ENCODE measurements around the gene URI1. TPM values are rescaled to one million over a fixed set of nuclear protein-coding genes. Genes with fewer than 3 reads are reported as not detected.

URI1 gene
- polyA plus RNA-seq, 5 donors: 86.5 to 109 (median 100) TPM

- no peak for DNase-seq
These were observed 111.5 kb downstream of the URI1 start for GRCh38 chr19:30053558-30053957.

DNA sequence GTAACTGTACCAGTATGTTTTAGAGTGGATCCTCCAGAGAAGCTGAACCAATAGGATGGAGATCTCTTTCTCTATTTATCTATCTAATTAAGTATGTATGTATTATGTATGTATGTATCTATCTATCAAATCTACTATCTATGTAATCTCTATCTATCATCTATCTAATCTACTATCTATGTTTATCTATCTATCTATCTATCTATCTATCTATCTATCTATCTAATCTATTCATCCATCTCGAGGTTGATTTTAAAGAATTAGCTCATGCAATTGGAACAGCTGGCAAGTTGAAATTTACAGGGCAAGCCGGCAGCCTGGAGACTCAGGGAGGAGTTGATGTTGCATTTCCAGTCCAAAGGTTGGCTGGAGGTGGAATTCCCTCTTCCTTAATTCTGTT is 112.2 kb downstream of the URI1 start:
- DNase-seq: no peak

GRCh38 chr19:30056580-30056979 is 114.5 kb downstream of the URI1 start:
- no peak for DNase-seq

- no peak for DNase-seq
These were observed 117.9 kb downstream of the URI1 start for GRCh38 chr19:30059741-30060457.

GRCh38 chr19:30060531-30061222 is 118.6 kb downstream of the URI1 start:
- no peak for DNase-seq

- DNase-seq: no peak
These were observed 119.4 kb downstream of the URI1 start for GRCh38 chr19:30061223-30062064.

DNA sequence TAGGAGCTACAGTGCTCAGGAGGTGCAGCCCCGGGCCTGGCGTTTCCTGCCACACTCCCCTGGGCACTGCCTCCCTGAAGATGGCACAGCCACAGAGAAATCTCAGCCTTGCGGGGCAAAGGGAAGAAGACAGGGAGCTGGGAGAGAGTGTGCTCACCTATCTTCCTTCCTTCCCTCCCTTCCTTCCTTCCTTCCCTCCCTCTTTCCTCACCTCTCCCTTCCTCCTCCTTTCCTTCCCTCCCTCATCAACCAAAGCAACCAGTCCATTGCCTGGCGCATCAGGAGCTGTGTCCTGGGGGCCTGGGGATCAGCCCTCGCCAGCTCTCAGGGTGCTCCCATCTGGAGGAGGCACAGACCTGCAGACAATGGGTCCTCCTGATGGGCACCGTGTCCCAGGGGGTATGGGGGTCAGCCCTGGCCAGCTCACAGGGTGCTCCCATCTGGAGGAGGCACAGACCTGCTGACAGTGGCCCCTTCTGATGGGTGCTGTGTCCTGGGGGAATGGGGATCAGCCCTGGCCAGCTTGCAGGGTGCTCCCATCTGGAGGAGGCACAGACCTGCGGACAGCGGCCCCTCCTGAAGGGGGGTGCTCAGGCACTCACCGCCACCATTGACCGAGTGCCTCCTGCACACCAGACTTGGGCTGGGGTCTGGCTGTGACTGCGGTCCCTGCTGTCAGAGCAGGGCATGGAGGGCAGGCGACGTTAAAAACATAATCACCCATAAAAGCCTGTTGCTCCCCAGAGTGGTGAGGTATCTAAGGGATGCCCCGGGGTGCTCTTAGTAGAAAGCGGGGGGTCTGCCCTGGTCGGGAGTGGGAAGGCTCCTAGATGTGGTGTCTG is 120.2 kb downstream of the URI1 start:
- no peak for DNase-seq

- DNase-seq: no peak
These were observed 121.0 kb downstream of the URI1 start for GRCh38 chr19:30062907-30063649.

DNA sequence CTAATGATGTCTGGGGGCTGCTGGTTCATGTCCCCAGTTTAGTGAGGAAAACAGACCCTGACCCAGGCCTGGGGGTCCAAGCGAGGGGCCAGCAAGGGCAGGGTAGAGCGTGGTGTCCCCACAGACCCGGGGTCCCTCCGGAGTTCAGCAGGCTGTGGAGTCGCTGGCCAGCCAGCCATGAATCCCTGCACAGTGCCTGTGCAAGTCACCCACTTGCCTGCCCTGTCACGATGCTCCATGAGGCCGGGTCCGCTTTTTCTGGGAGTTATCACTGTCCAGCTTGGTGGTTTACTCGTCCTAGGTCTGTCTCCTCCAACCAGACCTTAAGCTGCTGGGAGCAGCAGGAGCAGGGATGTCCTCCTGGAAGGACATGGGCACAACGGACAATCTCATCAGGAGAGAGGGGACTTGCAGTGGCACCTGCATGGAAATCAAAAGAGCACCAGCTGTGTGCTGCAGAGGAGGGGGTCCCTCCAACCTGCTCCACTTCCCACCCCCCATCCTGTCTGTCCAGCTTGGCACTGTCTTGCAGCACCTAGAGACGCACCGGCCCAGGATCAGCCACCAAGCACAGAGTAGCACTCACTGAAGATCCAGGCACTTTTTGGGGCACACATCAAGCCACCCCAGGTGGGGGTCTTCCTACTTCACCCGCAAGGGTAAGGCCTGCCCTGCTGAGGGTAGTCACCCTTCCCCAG is 121.8 kb downstream of the URI1 start:
- DNase-seq: no peak

DNA sequence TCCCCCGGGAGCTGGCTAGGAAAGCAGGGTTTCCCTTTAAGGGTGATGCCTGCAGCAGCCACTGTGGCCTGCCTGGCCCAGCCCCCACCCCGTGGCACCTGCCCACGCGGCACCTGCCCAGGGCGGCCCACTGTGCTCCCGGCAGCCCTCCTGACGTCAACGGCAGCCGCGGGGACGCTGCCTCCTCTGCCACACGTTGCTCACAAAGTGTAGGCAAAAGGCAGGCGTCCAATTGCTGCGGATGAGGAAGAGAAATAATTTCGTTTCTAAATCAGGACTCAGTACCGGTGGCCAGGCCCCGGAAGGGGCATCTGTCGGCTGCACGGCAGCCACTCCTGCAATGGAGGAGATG is 122.3 kb downstream of the URI1 start:
- no peak for DNase-seq

GRCh38 chr19:30064771-30065494 is 122.9 kb downstream of the URI1 start:
- DNase-seq: no peak

DNA sequence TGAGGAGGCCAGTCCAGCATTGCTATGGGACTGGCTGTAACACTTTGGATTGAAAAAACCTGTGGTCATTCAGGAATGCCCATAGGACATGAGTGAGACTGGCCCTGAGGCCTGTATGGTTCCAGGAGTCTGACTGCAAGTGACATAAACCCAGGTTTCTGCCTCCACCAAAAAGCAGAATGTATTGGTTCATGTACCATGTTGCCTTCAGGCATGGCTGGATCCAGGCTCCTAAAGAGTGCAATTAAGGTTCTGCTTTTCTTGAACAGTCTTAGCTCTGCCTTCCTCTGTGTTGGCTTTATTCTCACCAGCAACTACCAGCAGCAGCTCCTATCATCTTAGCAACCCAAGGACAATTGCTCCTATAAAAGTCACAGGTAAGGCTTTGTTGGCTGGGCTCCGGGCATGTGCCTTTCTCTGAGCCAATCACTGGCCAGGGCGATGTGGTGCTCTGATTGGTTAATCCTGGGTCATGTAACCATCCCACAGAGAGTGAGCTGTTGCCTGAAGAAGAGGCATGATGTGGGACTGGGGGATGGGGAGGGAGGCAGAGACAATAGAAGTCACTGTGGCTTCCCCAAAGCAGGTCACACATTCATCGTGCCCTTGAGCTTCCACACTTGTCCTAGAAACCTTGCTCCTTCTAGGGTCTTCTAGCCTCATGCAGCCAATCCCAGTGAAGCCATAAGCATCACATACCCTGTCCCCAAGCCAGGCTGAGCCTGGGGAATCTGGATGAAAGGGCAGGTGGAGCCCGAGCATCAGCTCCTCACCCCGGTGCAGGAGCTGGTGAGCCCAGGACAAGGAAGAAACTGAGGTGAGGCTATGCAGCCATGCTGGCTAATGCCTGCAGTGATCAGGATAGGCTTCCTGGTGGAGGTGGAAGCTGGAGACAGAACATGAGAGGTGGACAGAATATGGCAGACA is 123.9 kb downstream of the URI1 start:
- DNase-seq: no peak

Other genes with a start within 250 kb of the URI1 start
- gene C19orf12, start 227.0 kb upstream of the URI1 start, polyA plus RNA-seq (ENCODE audit: insufficient read depth in 1 of 5, insufficient read length in 5 of 5, low replicate concordance in 1 of 5): 10 to 100 TPM; 17.6 to 23.6 (median 20.8) TPM
- 1 to 10 TPM; 4.3 to 6.2 (median 5.4) TPM for gene CCNE1, start 130.2 kb upstream of the URI1 start, polyA plus RNA-seq (ENCODE audit: insufficient read depth in 1 of 5, insufficient read length in 5 of 5, low replicate concordance in 1 of 5)